Neural progenitor cell (in vitro differentiated cells): Measurements from ENCODE around the gene KCNJ14.

Experiments used
- CTCF ChIP-seq: fragments of 200-600 bp; sonication (generic); IDR thresholded peaks from 2 replicates; pipeline ENCODE4 v1.5.1; 2017; ENCODE audit warnings: antibody characterized with exemption, mild to moderate bottlenecking
- EZH2phosphoT487 ChIP-seq: fragments of 200-600 bp; sonication (generic); IDR thresholded peaks from 2 replicates; pipeline ENCODE4 v1.6.1; 2017; ENCODE audit warnings: antibody characterized with exemption

GRCh38 chr19:48480183-48480557, 24.8 kb downstream of the KCNJ14 start:
- TF ChIP-seq CTCF (no peak), EZH2phosphoT487 (no peak)
